Retinal pigment epithelial cell (primary cell): ENCODE results near the gene TRIM63.

Experiments
- DNase-seq: peaks from one replicate; pipeline ENCODE4 v3.0.0-alpha.2; 2010; ENCODE audit warnings: low read depth
- H3K4me3 ChIP-seq: 2 replicates; pipeline ENCODE4 v1.5.1; 2011; ENCODE audit warnings: mild to moderate bottlenecking, low read length, control low read depth, moderate library complexity
- CTCF ChIP-seq: conservative IDR thresholded peaks from 2 replicates; pipeline ENCODE4 v1.5.1; 2011; ENCODE audit warnings: low read depth, low read length, control low read depth, inconsistent platforms

TRIM63 gene

GRCh38 chr1:26058052-26058595 is 9.3 kb downstream of the TRIM63 start:
- no peak for TF ChIP-seq CTCF
- DNase-seq = no peak
- no peak overlapping the region for H3K4me3 ChIP-seq

GRCh38 chr1:26057189-26057588 is 10.2 kb downstream of the TRIM63 start:
- H3K4me3 ChIP-seq = no peak overlapping the region
- no peak for TF ChIP-seq CTCF
- DNase-seq = no peak

- no peak overlapping the region for H3K4me3 ChIP-seq
- no peak for DNase-seq
- no peak for TF ChIP-seq CTCF
Observed at GRCh38 chr1:26055041-26055440, 12.4 kb downstream of the TRIM63 start.

- TF ChIP-seq CTCF = no peak
- DNase-seq = no peak
- H3K4me3 ChIP-seq = no peak overlapping the region
Observed at GRCh38 chr1:26053718-26054560, 13.5 kb downstream of the TRIM63 start.

- TF ChIP-seq CTCF = no peak
- no peak overlapping the region for H3K4me3 ChIP-seq
- no peak for DNase-seq
Observed at GRCh38 chr1:26050248-26050640, 17.2 kb downstream of the TRIM63 start.

GRCh38 chr1:26049531-26050247 is 17.7 kb downstream of the TRIM63 start:
- TF ChIP-seq CTCF = no peak
- no peak for DNase-seq
- no peak overlapping the region for H3K4me3 ChIP-seq
